Activated T-helper 1 cell treated with anti-CD3 and anti-CD28 coated beads, Interleukin-2, amount 50 U/mL, for 16 hours (primary cell): ENCODE results near the gene ZNF692.
"Not testable (repeated sequence)": the region's sequence is repeated elsewhere in the genome, so short reads cannot be mapped to it uniquely, and the experiment has no call there.

Source experiments
- DNase-seq, 2 donors: peaks; one replicate each; pipeline ENCODE4 v3.0.0-alpha.2; 2020; ENCODE audit warnings: low read depth in 1 of 2, low spot score in 1 of 2

The ZNF692 gene

DNA sequence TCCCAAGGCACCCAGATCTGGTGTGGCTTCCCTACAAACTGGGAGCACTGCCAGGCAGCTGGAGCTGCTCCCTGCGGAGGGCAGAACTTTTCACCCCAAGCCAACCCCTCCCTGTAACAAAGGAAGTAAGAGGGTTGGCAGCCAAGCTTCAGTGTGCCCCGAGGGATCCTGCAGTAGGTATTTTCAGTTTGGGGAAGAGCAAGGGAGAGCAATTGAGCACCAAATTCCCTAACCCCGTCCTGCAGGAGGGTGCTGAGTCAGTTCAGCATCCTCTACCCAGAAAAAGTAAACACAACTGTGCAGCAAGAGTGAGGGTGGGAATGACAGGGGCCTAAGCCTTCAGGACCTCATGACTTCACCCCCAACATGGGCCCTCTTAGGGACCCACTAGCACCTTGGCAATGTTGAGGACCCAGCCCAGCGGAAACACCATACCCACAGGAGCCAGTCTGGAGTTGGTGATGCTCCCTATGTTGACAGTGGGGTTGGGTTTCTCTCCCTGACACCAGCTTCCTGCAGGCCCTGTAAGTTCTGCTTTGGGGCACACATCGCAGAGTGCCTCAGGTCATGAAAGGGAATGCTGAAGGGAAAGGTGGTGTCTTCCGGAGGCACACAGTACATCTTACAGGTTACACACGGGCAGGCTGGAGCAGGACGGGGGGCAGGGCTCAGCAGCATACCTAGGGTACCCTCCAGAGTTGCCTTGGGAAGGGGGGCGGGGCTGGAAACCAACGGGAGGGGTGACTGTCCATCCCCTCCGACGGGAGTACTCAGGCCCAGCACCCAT is 48.0 kb downstream of the ZNF692 start:
- no peak for DNase-seq

DNA sequence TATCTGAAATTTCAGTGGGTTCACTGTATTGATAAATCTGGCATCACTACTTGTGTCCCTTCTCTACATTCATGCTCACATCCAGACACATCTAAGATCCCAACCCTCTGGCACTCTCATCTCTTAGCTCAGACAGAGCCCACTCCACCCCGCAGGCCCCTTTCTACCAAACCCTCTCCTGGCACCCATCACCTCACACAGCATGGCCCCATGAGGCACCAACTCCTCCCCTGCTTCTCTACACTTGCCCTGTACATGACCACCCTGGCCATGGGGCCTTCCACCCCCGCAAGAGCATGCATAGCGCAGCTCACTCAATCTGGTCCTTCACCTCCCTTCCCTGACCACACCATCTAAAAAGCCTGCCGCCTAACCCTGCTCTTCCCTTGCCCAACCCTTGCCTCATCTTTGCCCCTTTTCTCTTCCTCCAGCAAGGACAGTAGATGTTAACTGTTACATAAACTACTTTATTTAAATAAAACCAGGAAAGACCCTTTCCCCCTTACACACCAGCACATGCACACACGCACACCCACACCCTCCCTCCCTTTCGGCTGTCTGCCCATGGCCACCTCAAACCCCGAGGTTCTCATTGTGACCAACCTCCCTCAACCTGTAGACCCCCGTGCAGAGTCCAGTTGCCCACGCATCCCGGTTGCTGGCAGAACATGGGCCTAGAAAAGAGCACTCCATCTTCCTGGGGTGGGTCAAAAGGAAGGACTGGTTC is 48.7 kb downstream of the ZNF692 start:
- no peak for DNase-seq

DNA sequence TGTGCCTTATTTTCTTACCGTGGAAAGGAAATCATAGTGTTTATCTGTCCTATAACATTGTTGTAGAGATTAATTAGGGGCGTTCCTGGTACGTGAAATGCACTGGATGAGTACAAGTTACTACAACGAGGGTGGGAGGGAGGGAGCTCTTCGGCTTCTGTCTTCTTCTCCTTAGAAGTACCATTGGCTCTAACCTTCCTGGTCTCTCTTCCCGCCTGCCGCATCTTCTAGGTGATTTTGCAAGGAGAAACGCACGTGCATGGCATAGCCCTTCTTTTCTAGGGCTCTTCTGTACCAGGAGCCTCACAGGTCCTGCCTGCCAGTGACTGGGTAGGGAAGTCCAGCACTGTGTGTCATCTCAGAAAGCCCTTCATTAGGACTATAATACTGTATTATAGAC is 50.0 kb downstream of the ZNF692 start:
- no peak for DNase-seq

DNA sequence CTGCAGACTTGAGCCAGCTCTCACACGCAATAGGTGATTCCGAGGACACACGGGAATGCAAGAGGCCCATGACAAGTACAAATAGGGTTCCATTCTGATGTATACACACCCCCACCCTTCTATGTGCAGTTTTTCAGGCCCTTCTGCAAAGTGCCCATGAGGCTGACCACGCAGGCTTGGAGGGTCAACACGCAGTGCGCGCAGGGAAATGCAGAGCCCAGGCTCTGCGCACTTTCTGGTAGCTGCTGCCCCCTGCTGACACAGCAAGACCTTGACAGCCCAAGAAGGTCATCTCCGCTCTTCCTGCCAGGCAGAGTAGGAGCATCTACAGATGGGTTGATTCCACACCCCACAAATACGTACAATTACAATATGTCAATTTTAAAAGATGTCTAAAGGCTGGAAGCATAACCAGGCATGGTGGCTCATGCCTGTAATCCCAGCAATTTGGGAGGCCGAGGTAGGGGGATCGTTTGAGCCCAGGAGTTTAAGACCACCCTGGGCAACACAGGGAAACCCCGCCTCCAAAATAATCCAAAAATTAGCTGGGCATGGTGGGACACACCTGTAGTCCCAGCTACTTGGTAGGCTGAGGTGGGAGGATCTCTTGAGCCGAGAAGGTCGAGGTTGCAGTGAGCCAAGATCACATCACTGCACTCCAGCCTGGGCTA is 51.7 kb downstream of the ZNF692 start:
- no peak for DNase-seq

DNA sequence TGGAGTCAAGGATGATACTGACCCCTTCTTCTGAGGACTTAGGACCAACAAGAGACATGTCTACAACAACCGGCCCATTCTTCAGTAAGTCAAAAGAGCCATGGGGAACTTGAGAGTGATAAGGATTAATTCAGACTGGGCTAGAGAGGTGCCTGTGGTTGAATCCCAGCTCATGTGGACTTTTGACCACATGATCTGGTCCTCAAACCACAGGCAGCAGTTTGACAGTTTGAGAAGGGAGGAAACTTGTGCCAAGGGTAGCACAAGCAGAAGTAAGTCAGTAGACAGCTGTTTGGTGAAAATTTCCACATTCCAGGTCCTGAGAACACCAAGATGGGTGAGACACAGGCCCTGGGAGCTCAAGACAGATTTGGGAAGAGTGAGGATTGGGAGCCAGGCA is 53.0 kb downstream of the ZNF692 start:
- DNase-seq, result no peak

DNA sequence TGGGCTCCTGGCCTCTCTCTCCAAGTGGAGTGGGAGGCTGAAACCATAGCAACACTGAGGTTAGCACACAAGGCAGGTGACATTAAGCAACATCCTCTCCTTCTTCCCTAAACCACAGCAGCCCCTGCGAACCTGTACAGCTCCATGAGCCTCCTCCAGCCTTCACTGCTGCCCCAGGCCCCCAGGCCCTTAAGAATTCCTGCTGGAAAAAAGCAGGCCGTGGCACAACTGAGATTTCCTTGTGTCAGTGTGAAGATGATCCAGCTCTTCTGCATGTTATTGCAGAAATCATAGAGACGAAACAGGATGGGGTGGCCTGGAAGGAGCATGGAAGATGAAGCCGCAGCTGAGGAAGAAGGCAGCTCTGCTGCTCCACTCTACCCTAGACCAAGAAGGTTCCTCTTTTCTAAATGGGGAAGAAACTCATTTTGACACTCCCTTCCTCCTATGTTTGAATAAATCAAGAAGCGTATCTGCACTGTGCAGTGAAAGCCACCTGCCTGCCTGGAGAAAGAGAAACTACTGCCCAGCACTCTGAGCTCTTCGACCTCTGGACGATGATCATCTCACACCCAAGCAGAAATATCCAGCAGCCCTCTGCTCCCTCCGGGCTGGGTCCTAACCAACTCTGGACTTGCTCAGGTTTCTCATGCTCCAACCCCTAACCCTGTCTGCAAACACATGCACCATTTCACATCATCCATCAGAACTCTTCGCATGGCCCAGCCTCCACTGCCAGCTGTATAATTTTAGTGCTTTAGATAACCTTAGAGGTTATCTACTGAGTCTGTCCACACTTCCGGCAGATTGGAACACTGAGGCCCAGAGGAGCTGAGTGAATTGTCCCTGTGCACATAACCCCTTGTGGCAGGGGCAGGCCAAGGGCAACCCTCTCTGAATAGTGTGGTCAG is 53.9 kb downstream of the ZNF692 start:
- no peak for DNase-seq

DNA sequence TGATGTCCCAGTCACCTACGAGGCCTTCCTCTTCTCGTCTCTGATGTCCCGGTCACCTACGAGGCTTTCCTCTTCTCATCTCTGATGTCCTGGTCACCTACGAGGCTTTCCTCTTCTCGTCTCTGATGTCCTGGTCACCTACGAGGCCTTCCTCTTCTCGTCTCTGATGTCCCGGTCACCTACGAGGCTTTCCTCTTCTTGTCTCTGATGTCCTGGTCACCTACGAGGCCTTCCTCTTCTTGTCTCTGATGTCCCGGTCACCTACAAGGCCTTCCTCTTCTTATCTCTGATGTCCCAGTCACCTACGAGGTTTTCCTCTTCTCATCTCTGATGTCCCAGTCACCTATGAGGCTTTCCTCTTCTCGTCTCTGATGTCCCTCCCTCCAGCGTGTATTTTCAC is 55.4 kb downstream of the ZNF692 start:
- DNase-seq, result not testable (repeated sequence)

DNA sequence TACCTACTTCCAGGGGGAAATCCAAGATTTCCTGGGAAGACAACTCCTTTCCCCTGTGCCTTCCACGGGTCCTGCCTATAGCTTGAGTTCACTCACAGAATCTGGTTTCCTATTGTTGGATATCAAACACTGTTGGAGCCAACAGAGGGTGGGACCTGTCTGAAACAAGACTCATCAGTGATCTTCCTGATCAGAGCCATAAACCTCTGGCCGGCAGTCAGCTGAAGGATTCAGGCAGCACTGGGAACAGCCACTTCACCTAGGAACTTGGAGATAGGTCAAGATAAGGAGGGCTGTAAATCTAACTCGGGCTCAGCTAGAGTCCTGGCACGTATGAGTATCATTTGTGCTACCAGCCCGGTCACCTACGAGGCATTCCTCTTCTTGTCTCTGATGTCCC is 56.4 kb downstream of the ZNF692 start:
- DNase-seq, result no peak

DNA sequence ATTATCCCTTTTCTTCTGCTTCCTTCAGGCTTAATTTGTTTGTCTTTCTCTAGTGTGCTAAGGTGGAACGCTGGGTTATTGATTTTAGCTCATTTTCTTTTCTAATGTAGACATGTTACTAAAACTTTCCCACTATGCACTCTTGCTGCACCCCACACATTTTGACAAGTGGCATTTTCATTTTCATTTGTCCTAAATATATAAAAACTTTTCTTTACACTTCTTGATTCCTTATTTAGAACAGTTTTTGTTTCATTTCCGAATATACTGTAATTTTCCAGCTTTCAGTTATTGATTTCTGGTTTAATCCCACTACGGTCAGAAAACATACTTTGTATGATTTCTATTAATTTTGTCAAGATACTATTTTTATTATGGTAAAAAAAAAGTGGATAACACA is 58.4 kb downstream of the ZNF692 start:
- DNase-seq, result no peak
